WTC11 (cell line): ENCODE results near the gene C1QTNF1. TPM values are rescaled to one million over a fixed set of nuclear protein-coding genes. Genes with fewer than 3 reads are reported as not detected.
A peak's percentile ranks its signal among the peaks of the same experiment; 100 is the strongest.

ENCODE experiments used
- ATAC-seq: fragments of 200-7000 bp; cut with Tn5 transposase; 2 replicates; pipeline ENCODE4 v1.10.0; 2021; ENCODE audit warnings: mild to moderate bottlenecking, moderate library complexity
- CTCF ChIA-PET: fragments of 300-600 bp; sonication (Branson Sonifier 250); formaldehyde crosslinking; loops from one replicate; lab custom pipeline; 2021; ENCODE audit warnings: antibody characterized with exemption; lab: Charles Lee
- POLR2A ChIA-PET: fragments of 350-600 bp; sonication (Branson Sonifier 250); formaldehyde crosslinking; loops from one replicate; lab custom pipeline; 2021; ENCODE audit warnings: antibody characterized with exemption; lab: Charles Lee
- DNase-seq: peaks from one replicate; pipeline ENCODE4 v3.0.0; 2021; ENCODE audit warnings: low spot score
- H3K27ac Mint-ChIP-seq: 2 replicates; pipeline ENCODE4 v1.8.0; 2021; ENCODE audit warnings: mixed read lengths
- H3K27me3 Mint-ChIP-seq: 2 replicates; pipeline ENCODE4 v1.8.0; 2021; ENCODE audit warnings: low read depth, mild to moderate bottlenecking, moderate library complexity, mixed read lengths
- H3K36me3 Mint-ChIP-seq: 2 replicates; pipeline ENCODE4 v1.8.0; 2021; ENCODE audit warnings: mixed read lengths
- H3K4me1 Mint-ChIP-seq: 2 replicates; pipeline ENCODE4 v1.8.0; 2022; ENCODE audit warnings: mixed read lengths
- H3K4me3 Mint-ChIP-seq: 2 replicates; pipeline ENCODE4 v1.8.0; 2021; ENCODE audit warnings: mild to moderate bottlenecking, moderate library complexity, mixed read lengths
- H3K9me3 Mint-ChIP-seq: 2 replicates; pipeline ENCODE4 v1.8.0; 2021; ENCODE audit warnings: mixed read lengths
- AFF4 ChIP-seq: sonication (generic); formaldehyde crosslinking; IDR thresholded peaks from 2 replicates; pipeline ENCODE4 v1.8.1; 2023; ENCODE audit warnings: mild to moderate bottlenecking, missing genetic modification reagents, borderline replicate concordance
- NFE2L1 ChIP-seq: sonication (generic); formaldehyde crosslinking; IDR thresholded peaks from 2 replicates; pipeline ENCODE4 v1.8.1; 2023; ENCODE audit warnings: missing genetic modification reagents
- SP1 ChIP-seq: sonication (generic); formaldehyde crosslinking; conservative IDR thresholded peaks from 2 replicates; pipeline ENCODE4 v1.8.1; 2022; ENCODE audit warnings: missing genetic modification reagents
- STAT6 ChIP-seq: sonication (generic); formaldehyde crosslinking; conservative IDR thresholded peaks from 2 replicates; pipeline ENCODE4 v1.8.1; 2023; ENCODE audit warnings: mild to moderate bottlenecking, low read depth, missing genetic modification reagents, moderate library complexity
- TCF7 ChIP-seq: sonication (generic); formaldehyde crosslinking; IDR thresholded peaks from 2 replicates; pipeline ENCODE4 v1.8.0; 2022; ENCODE audit warnings: mild to moderate bottlenecking, low read depth, missing genetic modification reagents, moderate library complexity
- TP53 ChIP-seq: sonication (generic); formaldehyde crosslinking; IDR thresholded peaks from 2 replicates; pipeline ENCODE4 v1.8.1; 2023; ENCODE audit warnings: mild to moderate bottlenecking, missing genetic modification reagents
- ZBTB21 ChIP-seq: sonication (generic); formaldehyde crosslinking; IDR thresholded peaks from 2 replicates; pipeline ENCODE4 v1.8.1; 2023; ENCODE audit warnings: mild to moderate bottlenecking, missing genetic modification reagents, borderline replicate concordance
- ZBTB43 ChIP-seq: sonication (generic); formaldehyde crosslinking; IDR thresholded peaks from 2 replicates; pipeline ENCODE4 v1.8.1; 2023; ENCODE audit warnings: mild to moderate bottlenecking, missing genetic modification reagents
- ZMAT4 ChIP-seq: fragments of 250-450 bp; sonication (Bioruptor Pico); IDR thresholded peaks from 2 replicates; pipeline ENCODE4 v1.9.0; 2021; ENCODE audit warnings: mild to moderate bottlenecking
- ZNF121 ChIP-seq: sonication (generic); formaldehyde crosslinking; IDR thresholded peaks from 2 replicates; pipeline ENCODE4 v1.8.0; 2023; ENCODE audit warnings: missing genetic modification reagents
- ZNF263 ChIP-seq: sonication (generic); formaldehyde crosslinking; IDR thresholded peaks from 2 replicates; pipeline ENCODE4 v1.8.1; 2022; ENCODE audit warnings: low read depth, mild to moderate bottlenecking, moderate library complexity, missing genetic modification reagents
- ZNF416 ChIP-seq: fragments of 250-450 bp; sonication (Bioruptor Pico); IDR thresholded peaks from 2 replicates; pipeline ENCODE4 v1.9.0; 2021; ENCODE audit warnings: mild to moderate bottlenecking, inconsistent platforms
- total RNA-seq: library from RNA; stranded (reverse); gene quantifications from 3 replicates; pipeline ENCODE4 v1.2.3, GENCODE V29; 2021
- TF ChIP-seq, protein P1 (sequence below): sonication (generic); formaldehyde crosslinking; IDR thresholded peaks from 2 replicates; pipeline ENCODE4 v1.8.1; 2022; ENCODE audit warnings: mild to moderate bottlenecking, missing genetic modification reagents, moderate library complexity, borderline replicate concordance

Gene C1QTNF1
- total RNA-seq, 1 experiment from 2014 or later, result 1.7 TPM

- H3K4me1 Mint-ChIP-seq, result peaks cover 15% of the 10 kb centered on the region
- peaks cover 2% of the 10 kb centered on the region for H3K36me3 Mint-ChIP-seq
- no peaks in the 10 kb centered on the region; the same call in 1 of the 2 replicates for H3K27me3 Mint-ChIP-seq
- POLR2A ChIA-PET, result no interaction called here
- DNase-seq (no peak), ATAC-seq (no peak)
- CTCF ChIA-PET, result interaction anchor here (1.0 to 1.9 kb wide), 6 partner anchors 11 to 122 kb away, joined by 3 to 8 read pairs (median 4); no protein-coding TSS in a partner anchor
- peak overlapping the region; percentile 28; the same call in 1 of the 2 replicates for H3K4me3 Mint-ChIP-seq
- H3K9me3 Mint-ChIP-seq, result no peaks in the 10 kb centered on the region
- TF ChIP-seq TCF7 (CRISPR knock-in tag), result no peak
- no peak for TF ChIP-seq ZMAT4
- no peak for TF ChIP-seq SP1 (CRISPR knock-in tag)
- TF ChIP-seq, protein P1, sequence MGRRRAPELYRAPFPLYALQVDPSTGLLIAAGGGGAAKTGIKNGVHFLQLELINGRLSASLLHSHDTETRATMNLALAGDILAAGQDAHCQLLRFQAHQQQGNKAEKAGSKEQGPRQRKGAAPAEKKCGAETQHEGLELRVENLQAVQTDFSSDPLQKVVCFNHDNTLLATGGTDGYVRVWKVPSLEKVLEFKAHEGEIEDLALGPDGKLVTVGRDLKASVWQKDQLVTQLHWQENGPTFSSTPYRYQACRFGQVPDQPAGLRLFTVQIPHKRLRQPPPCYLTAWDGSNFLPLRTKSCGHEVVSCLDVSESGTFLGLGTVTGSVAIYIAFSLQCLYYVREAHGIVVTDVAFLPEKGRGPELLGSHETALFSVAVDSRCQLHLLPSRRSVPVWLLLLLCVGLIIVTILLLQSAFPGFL (CRISPR knock-in tag), result no peak
- TF ChIP-seq ZNF416 (CRISPR knock-in tag), result no peak
- no peak for TF ChIP-seq STAT6
- no peak for TF ChIP-seq ZBTB21 (CRISPR knock-in tag)
- TF ChIP-seq ZNF263 (CRISPR knock-in tag), result no peak
- no peak for TF ChIP-seq ZNF121 (CRISPR knock-in tag)
- TF ChIP-seq AFF4 (CRISPR knock-in tag), result no peak
- no peak for TF ChIP-seq ZBTB43 (CRISPR knock-in tag)
- no peak for TF ChIP-seq TP53
- peak overlapping the region; percentile 14; the same call in 1 of the 2 replicates for H3K27ac Mint-ChIP-seq
These were observed 37.8 kb upstream of the C1QTNF1 start for GRCh38 chr17:78986048-78986648.

DNA sequence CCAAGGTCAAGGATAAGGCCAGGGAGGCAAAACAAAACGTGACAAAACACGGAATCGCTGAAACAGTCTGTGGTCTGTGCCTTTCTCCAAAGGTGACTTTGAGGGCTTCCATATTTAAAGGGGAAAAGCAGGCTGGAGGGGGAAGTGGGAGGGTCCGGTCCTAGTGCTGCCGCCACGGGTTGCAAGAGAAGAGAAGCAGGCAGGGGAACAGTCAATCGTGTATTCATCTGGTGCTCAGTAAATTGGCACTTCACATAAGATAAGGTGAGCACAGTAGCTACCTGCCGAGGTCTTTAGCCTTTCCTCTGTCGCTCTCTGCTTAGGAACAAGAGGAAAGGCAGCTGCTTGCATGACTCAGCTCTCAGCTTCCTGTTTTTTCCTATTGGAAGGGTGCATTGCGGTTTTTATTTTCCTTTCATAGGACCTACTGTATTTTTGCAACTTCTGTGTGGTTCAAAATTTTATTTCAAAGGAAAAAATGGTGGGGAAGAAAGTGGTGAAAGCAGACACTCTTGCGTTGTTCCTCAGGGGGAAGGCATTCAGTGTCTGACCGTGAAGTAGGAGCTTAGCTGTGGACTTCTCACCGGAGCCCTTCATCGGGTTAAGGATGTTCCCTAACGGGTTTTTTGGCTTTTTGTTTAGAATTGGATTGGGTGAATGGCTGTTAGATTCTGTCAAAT, 37.2 kb upstream of the C1QTNF1 start:
- peak overlapping the region; percentile 28; the same call in 1 of the 2 replicates for H3K4me3 Mint-ChIP-seq
- peak overlapping the region; percentile 14; the same call in 1 of the 2 replicates for H3K27ac Mint-ChIP-seq
- ChIA-PET CTCF (interaction anchor here (0.5 to 1.9 kb wide), 10 partner anchors 8 to 250 kb away, joined by 3 to 8 read pairs (median 3); partner anchors contain the start of gene ENGASE), POLR2A (no interaction called here)
- TF ChIP-seq STAT6 (no peak), NFE2L1 (peak; percentile 65; the same call in 1 of the 2 replicates)
- peaks cover 15% of the 10 kb centered on the region for H3K4me1 Mint-ChIP-seq
- DNase-seq (no peak), ATAC-seq (peak; percentile 91)
- no peaks in the 10 kb centered on the region; the same call in 1 of the 2 replicates for H3K27me3 Mint-ChIP-seq
- H3K9me3 Mint-ChIP-seq, result no peaks in the 10 kb centered on the region
- H3K36me3 Mint-ChIP-seq, result peaks cover 7% of the 10 kb centered on the region
